CD14-positive monocyte (primary cell): Measurements from ENCODE around the gene GRIN2A. TPM values are rescaled to one million over a fixed set of nuclear protein-coding genes. Genes with fewer than 3 reads are reported as not detected.

Source experiments
- DNase-seq, 3 donors: peaks; one replicate each; pipeline ENCODE4 v3.0.0-alpha.2; 2011 to 2022
- H2AFZ ChIP-seq: 2 replicates; pipeline ENCODE4 v1.6.0; 2012; ENCODE audit warnings: mild to moderate bottlenecking, low read depth, low read length, inconsistent platforms; ENCODE audit not compliant: insufficient read depth, poor library complexity, severe bottlenecking
- H3K27ac ChIP-seq, 2 donors: 1 replicate in 1 of 2; 2 replicates in 1 of 2; pipeline ENCODE4 v1.5.1; 2012 to 2013; ENCODE audit warnings: low read length in 2 of 2, control low read depth in 1 of 2, inconsistent platforms in 1 of 2, low read depth in 1 of 2, mild to moderate bottlenecking in 1 of 2
- H3K27me3 ChIP-seq, 2 donors: one replicate each; pipeline versions ENCODE4 v1.6.0 to v1.6.1; 2011 to 2013; ENCODE audit warnings: low read length in 2 of 2; ENCODE audit not compliant: control insufficient read depth in 2 of 2, insufficient read depth in 2 of 2
- H3K36me3 ChIP-seq, 2 donors: replicated peaks in 1 of 2; 1 replicate in 1 of 2; 2 replicates in 1 of 2; pipeline versions ENCODE4 v1.5.1 to v1.6.1; 2012 to 2013; ENCODE audit warnings: low read length in 2 of 2, control low read depth in 1 of 2, inconsistent platforms in 1 of 2, mild to moderate bottlenecking in 1 of 2; ENCODE audit not compliant: insufficient read depth in 2 of 2, control insufficient read depth in 1 of 2
- H3K4me1 ChIP-seq, 2 donors: 1 replicate in 1 of 2; 2 replicates in 1 of 2; pipeline versions ENCODE4 v1.5.1 to v1.6.1; 2012 to 2013; ENCODE audit warnings: low read length in 2 of 2, control low read depth in 1 of 2, inconsistent platforms in 1 of 2, mild to moderate bottlenecking in 1 of 2, moderate library complexity in 1 of 2; ENCODE audit not compliant: insufficient read depth in 2 of 2, control insufficient read depth in 1 of 2
- H3K4me2 ChIP-seq: replicated peaks from 2 replicates; pipeline ENCODE3; 2012; ENCODE audit warnings: low read length, moderate library complexity, mild to moderate bottlenecking; ENCODE audit not compliant: poor library complexity, severe bottlenecking; ENCODE audit errors: extremely low read depth
- H3K4me3 ChIP-seq, 3 experiments: fragments of 200-600 bp in 1 of 3; sonication (generic) in 1 of 3; replicated peaks in 1 of 3; 1 replicate in 2 of 3; 2 replicates in 1 of 3; pipeline ENCODE4 v1.5.1; 2011 to 2013; ENCODE audit warnings: low read length in 3 of 3, mild to moderate bottlenecking in 3 of 3, control low read depth in 2 of 3, low read depth in 2 of 3, inconsistent platforms in 1 of 3, moderate library complexity in 1 of 3
- H3K79me2 ChIP-seq: 2 replicates; pipeline ENCODE4 v1.6.0; 2012; ENCODE audit warnings: mild to moderate bottlenecking, control low read depth, inconsistent platforms, low read length, moderate library complexity; ENCODE audit not compliant: insufficient read depth
- H3K9ac ChIP-seq: 2 replicates; pipeline ENCODE4 v1.6.0; 2017; ENCODE audit warnings: low read length, mild to moderate bottlenecking; ENCODE audit not compliant: insufficient read depth, poor library complexity, severe bottlenecking
- H3K9me3 ChIP-seq, 2 donors: replicated peaks in 1 of 2; 1 replicate in 1 of 2; 2 replicates in 1 of 2; pipeline versions ENCODE4 v1.5.1 to v1.6.1; 2012 to 2013; ENCODE audit warnings: low read length in 2 of 2, control low read depth in 1 of 2; ENCODE audit not compliant: control insufficient read depth in 1 of 2, insufficient read depth in 1 of 2
- H4K20me1 ChIP-seq: 2 replicates; pipeline ENCODE4 v1.6.0; 2012; ENCODE audit warnings: mild to moderate bottlenecking, low read length, control low read depth, moderate library complexity; ENCODE audit not compliant: insufficient read depth
- H3K27ac Mint-ChIP-seq, 7 donors: one replicate each; pipeline ENCODE4 v1.8.0; 2020; ENCODE audit warnings: mild to moderate bottlenecking in 7 of 7, mixed read lengths in 7 of 7, moderate library complexity in 6 of 7, inconsistent platforms in 2 of 7
- H3K27me3 Mint-ChIP-seq, 3 donors: one replicate each; pipeline ENCODE4 v1.8.0; 2021 to 2022; ENCODE audit warnings: low read depth in 3 of 3, mild to moderate bottlenecking in 3 of 3, mixed read lengths in 3 of 3, moderate library complexity in 3 of 3, inconsistent platforms in 1 of 3
- H3K36me3 Mint-ChIP-seq, 2 donors: one replicate each; pipeline ENCODE4 v1.8.0; 2020; ENCODE audit warnings: mixed read lengths in 2 of 2, inconsistent platforms in 1 of 2, mild to moderate bottlenecking in 1 of 2
- H3K4me1 Mint-ChIP-seq: one replicate; pipeline ENCODE4 v1.8.0; 2020; ENCODE audit warnings: mild to moderate bottlenecking, mixed read lengths
- H3K4me3 Mint-ChIP-seq, 2 donors: one replicate each; pipeline ENCODE4 v1.8.0; 2020; ENCODE audit warnings: mild to moderate bottlenecking in 2 of 2, mixed read lengths in 2 of 2, moderate library complexity in 1 of 2
- H3K9me3 Mint-ChIP-seq, 7 donors: one replicate each; pipeline ENCODE4 v1.8.0; 2020 to 2022; ENCODE audit warnings: mixed read lengths in 7 of 7, mild to moderate bottlenecking in 6 of 7, moderate library complexity in 6 of 7, inconsistent platforms in 2 of 7
- WGBS: methylation state at CpG from one replicate; pipeline ENCODE4 v1.1.5; 2013; ENCODE audit warnings: missing lambda C conversion rate; ENCODE audit not compliant: insufficient coverage; 5-methylcytosine and 5-hydroxymethylcytosine counted together
- intact Hi-C, 2 donors: fragments of 100-400 bp; cut with micrococcal nuclease; formaldehyde crosslinking; loops; one replicate each; pipeline versions ENCODE4 v1.15.0 to v1.15.1; 2023
- polyA plus RNA-seq, 3 donors: library from polyadenylated mRNA; depleted of rRNA in 1 of 3; unstranded in 2 of 3; stranded (reverse) in 1 of 3; fragments of 300-500 nt in 2 of 3; fragments of >200 nt in 1 of 3; fragmentation: Illumina TruSeq in 2 of 3; gene quantifications; 1 replicate in 2 of 3; 2 replicates in 1 of 3; pipeline ENCODE4 v1.2.3, GENCODE V29; 2012 to 2021
- TF ChIP-seq, protein P1 (sequence below): fragments of 200-600 bp; IDR thresholded peaks from one replicate; pipeline ENCODE4 v1.8.0; 2022; ENCODE audit warnings: antibody characterized with exemption, mild to moderate bottlenecking

GRIN2A gene
- polyA plus RNA-seq, 3 donors = not detected

DNA sequence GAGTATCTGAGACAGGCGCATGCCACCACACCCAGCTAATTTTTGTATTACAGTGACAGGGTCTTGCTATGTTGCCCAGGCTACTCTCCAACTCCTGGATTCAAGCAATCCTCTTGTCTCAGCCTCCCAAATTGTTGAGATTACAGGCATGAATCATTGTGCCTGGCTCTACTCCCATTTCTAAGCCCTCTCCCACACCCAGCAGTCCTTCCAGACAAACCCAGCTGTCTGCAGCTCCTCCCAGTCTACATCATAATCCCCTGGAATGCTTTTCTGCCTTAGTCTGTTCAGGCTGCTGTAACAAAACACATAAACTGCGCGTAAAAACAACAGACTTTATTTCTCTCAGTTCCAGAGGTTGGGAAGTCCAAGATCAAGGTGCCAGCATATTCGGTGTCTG is 144.5 kb downstream of the GRIN2A start:
- no peaks in the 10 kb centered on the region for H4K20me1 ChIP-seq
- H3K36me3 ChIP-seq = no peaks in the 10 kb centered on the region
- Mint-ChIP-seq H3K36me3 (no peaks in the 10 kb centered on the region), H3K27ac (no peak overlapping the region), H3K27me3 (peaks cover 5 to 11% (median 7%) of the 10 kb centered on the region in 3 donors), H3K4me3 (no peak overlapping the region), H3K9me3 (peaks cover 0 to 7% (median 0%) of the 10 kb centered on the region in 7 donors), H3K4me1 (no peaks in the 10 kb centered on the region)
- TF ChIP-seq, protein P1, sequence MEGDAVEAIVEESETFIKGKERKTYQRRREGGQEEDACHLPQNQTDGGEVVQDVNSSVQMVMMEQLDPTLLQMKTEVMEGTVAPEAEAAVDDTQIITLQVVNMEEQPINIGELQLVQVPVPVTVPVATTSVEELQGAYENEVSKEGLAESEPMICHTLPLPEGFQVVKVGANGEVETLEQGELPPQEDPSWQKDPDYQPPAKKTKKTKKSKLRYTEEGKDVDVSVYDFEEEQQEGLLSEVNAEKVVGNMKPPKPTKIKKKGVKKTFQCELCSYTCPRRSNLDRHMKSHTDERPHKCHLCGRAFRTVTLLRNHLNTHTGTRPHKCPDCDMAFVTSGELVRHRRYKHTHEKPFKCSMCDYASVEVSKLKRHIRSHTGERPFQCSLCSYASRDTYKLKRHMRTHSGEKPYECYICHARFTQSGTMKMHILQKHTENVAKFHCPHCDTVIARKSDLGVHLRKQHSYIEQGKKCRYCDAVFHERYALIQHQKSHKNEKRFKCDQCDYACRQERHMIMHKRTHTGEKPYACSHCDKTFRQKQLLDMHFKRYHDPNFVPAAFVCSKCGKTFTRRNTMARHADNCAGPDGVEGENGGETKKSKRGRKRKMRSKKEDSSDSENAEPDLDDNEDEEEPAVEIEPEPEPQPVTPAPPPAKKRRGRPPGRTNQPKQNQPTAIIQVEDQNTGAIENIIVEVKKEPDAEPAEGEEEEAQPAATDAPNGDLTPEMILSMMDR = no peak
- no peak overlapping the region for H3K4me2 ChIP-seq
- H3K27me3 ChIP-seq = peaks cover 0 to 6% of the 10 kb centered on the region in 2 donors
- no peak overlapping the region for H3K27ac ChIP-seq
- 96% methylated on average over 4 of the region's 4 CpGs for WGBS
- intact Hi-C loops = no loop called here
- no peaks in the 10 kb centered on the region for H3K4me1 ChIP-seq
- no peaks in the 10 kb centered on the region for H3K79me2 ChIP-seq
- H2AFZ ChIP-seq = no peak overlapping the region
- no peaks in the 10 kb centered on the region for H3K9me3 ChIP-seq
- H3K4me3 ChIP-seq = no peak overlapping the region
- H3K9ac ChIP-seq = no peak overlapping the region
- DNase-seq = no peak

DNA sequence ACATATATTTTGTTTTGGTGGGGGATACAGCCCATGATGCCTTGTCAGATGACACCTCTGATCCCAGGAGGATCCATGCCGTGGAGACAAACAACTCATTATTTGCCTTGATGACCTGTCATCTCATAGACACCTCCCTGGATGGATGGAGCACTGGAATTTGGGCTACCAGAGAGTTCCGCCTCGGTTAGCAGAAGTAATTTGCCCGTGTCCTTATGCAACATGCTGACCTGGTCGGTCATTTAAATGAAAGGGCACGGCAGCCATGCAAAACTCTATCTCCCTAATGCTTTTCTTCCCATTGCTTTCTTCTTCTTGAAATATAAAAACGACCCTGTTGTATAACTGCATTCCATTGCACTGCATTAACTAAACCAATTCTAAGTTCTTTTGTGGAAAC is 145.3 kb downstream of the GRIN2A start:
- Mint-ChIP-seq H3K27me3 (peaks cover 5 to 11% (median 7%) of the 10 kb centered on the region in 3 donors), H3K36me3 (no peaks in the 10 kb centered on the region), H3K27ac (no peak overlapping the region), H3K4me3 (no peak overlapping the region), H3K4me1 (no peaks in the 10 kb centered on the region), H3K9me3 (peaks cover 0 to 7% (median 0%) of the 10 kb centered on the region in 7 donors)
- no peak overlapping the region for H3K9ac ChIP-seq
- 75% methylated on average over 7 of the region's 7 CpGs for WGBS
- H3K36me3 ChIP-seq = no peaks in the 10 kb centered on the region
- TF ChIP-seq, protein P1 = no peak
- H3K9me3 ChIP-seq = no peaks in the 10 kb centered on the region
- H4K20me1 ChIP-seq = no peaks in the 10 kb centered on the region
- no peaks in the 10 kb centered on the region for H3K79me2 ChIP-seq
- H3K4me2 ChIP-seq = no peak overlapping the region
- no peaks in the 10 kb centered on the region for H3K4me1 ChIP-seq
- intact Hi-C loops = no loop called here
- no peak overlapping the region for H2AFZ ChIP-seq
- H3K27me3 ChIP-seq = peaks cover 0 to 6% of the 10 kb centered on the region in 2 donors
- H3K27ac ChIP-seq = no peak overlapping the region
- H3K4me3 ChIP-seq = no peak overlapping the region
- DNase-seq = no peak
